ENCODE results near the gene COL19A1.
"Not testable (repeated sequence)": the region's sequence is repeated elsewhere in the genome, so short reads cannot be mapped to it uniquely, and the experiment has no call there.

COL19A1 gene

GRCh38 chr6:69867639-69867976 is 1.3 kb downstream of the COL19A1 start:
- DNase-seq = no peak

GRCh38 chr6:69868252-69868804 is 2.0 kb downstream of the COL19A1 start:
- DNase-seq = no peak

- no peak for DNase-seq
Measured at GRCh38 chr6:69868961-69869360, 2.6 kb downstream of the COL19A1 start.

- DNase-seq = no peak
Measured at GRCh38 chr6:69871107-69871506, 4.8 kb downstream of the COL19A1 start.

- no peak for DNase-seq
Measured at GRCh38 chr6:69873291-69873690, 6.9 kb downstream of the COL19A1 start.

- no peak for DNase-seq
Measured at GRCh38 chr6:69875715-69876114, 9.4 kb downstream of the COL19A1 start.

GRCh38 chr6:69878795-69879194 is 12.4 kb downstream of the COL19A1 start:
- DNase-seq = no peak

GRCh38 chr6:69880601-69881000 is 14.2 kb downstream of the COL19A1 start:
- DNase-seq = no peak

- DNase-seq = no peak
Measured at GRCh38 chr6:69881322-69882151, 15.2 kb downstream of the COL19A1 start.

GRCh38 chr6:69883551-69883950 is 17.2 kb downstream of the COL19A1 start:
- DNase-seq = no peak

GRCh38 chr6:69884231-69884630 is 17.9 kb downstream of the COL19A1 start:
- no peak for DNase-seq

GRCh38 chr6:69887026-69887425 is 20.7 kb downstream of the COL19A1 start:
- no peak for DNase-seq

- no peak for DNase-seq
Measured at GRCh38 chr6:69887714-69888345, 21.5 kb downstream of the COL19A1 start.

- DNase-seq = no peak
Measured at GRCh38 chr6:69888482-69889233, 22.3 kb downstream of the COL19A1 start.

GRCh38 chr6:69889234-69889974 is 23.0 kb downstream of the COL19A1 start:
- DNase-seq = not testable (repeated sequence)

- DNase-seq = not testable (repeated sequence)
Measured at GRCh38 chr6:69892561-69892960, 26.2 kb downstream of the COL19A1 start.

GRCh38 chr6:69893266-69893665 is 26.9 kb downstream of the COL19A1 start:
- DNase-seq = not testable (repeated sequence)

GRCh38 chr6:69894578-69895347 is 28.4 kb downstream of the COL19A1 start:
- no peak for DNase-seq

GRCh38 chr6:69895396-69895795 is 29.0 kb downstream of the COL19A1 start:
- no peak for DNase-seq

- no peak for DNase-seq
Measured at GRCh38 chr6:69900869-69901268, 34.5 kb downstream of the COL19A1 start.

- no peak for DNase-seq
Measured at GRCh38 chr6:69901361-69901760, 35.0 kb downstream of the COL19A1 start.

GRCh38 chr6:69907981-69908498 is 41.7 kb downstream of the COL19A1 start:
- DNase-seq = no peak
